GM18508 (cell line): ENCODE measurements around the gene IL5.
"Not testable (repeated sequence)": the region's sequence is repeated elsewhere in the genome, so short reads cannot be mapped to it uniquely, and the experiment has no call there.

ENCODE experiments used
- ATAC-seq: cut with Tn5 transposase; IDR thresholded peaks from one replicate; pipeline ENCODE4 v1.9.1; 2021; ENCODE audit warnings: moderate number of reproducible peaks; ENCODE audit not compliant: insufficient read depth, unreplicated experiment

IL5 gene

DNA sequence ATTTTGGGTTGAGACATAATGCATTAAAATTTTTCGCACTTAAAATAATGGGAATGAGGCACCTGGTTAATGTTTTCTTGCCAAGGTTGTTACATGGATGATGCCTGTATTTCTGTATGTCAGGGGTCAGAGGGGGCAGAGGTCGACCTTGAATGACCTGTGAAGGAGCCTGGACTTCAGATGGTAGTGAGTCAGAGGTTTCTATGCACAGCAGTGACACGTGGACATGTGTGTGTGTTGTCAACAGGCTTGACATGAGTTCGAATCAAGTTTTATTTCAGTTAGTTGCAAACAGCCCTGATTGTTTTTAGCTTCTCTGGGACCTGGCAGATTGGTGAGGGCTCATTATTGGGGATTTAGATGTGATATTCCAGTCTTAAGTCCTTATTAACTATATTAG is 3.6 kb downstream of the IL5 start:
- no peak for ATAC-seq

DNA sequence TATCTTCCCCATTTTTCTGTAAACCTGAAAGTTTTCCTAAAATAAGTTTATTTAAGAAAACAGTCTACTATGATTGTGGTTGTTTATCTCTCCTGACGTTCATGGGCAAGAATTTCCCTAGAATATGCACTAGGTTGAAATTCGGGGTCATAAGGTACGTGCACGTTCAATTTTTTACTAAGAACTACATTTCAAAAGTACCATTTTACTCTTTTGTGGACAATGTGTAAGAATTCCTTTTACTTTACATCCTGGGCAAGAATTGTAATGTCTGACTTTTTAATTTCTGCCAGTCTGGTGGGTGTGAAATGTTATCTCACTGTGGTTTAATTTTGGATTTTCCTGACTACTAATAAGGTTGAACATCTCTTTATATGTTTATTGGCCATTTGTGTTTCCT is 12.4 kb downstream of the IL5 start:
- ATAC-seq = no peak

DNA sequence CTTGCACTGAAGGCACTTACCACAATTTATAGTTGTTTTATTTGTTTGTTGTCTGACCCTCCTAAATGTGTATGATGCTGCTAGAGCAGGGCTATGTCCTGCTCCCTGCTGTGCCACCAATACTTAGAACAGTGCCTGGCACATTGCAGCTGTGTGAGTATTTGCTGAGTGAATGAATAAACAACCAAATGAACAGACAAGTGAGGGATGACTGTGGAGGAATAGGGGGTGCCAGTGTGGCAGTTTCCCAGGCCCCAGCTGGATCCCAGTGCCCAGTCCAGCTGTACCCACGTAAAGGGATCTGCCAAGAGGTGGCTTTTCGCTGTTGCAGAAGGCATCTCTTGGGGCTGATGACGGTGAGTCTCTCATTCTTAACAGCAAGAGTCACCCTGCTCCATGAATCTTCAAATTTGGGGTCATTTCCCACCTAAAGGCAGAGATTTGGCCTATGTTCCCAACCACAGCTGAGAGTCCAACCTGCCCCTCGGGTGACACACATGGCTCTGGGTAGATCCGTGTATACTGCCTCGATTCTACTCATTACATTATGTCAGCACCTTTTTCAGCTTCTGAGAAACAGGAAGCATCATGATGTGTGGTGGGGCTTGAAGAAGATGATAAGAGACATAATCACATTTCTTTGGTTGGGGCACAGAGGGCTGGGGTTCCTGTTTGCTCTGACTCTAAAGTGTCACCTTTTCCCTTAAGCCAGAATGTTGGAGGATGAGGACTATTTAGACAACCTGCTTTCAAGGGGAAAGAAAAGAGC is 14.3 kb downstream of the IL5 start:
- ATAC-seq = no peak

DNA sequence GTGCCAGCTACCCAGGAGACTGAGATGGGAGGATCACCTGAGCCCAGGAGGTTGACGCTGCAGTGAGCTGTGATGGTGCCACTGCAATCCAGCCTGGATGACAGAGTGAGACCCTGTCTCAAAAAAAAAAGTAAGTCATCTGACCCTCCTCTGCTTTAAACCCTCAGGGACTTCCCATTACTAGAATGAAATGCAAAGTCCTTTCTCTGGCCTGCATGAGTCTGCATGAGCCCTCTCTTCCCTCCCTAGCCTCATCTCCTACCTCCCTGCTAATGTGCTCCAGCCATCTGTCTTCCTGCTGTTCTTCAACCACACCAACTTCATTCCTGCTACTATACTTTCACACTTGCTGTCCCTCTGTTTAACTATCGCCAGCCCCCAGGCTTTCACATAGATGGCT is 15.3 kb downstream of the IL5 start:
- ATAC-seq = no peak

DNA sequence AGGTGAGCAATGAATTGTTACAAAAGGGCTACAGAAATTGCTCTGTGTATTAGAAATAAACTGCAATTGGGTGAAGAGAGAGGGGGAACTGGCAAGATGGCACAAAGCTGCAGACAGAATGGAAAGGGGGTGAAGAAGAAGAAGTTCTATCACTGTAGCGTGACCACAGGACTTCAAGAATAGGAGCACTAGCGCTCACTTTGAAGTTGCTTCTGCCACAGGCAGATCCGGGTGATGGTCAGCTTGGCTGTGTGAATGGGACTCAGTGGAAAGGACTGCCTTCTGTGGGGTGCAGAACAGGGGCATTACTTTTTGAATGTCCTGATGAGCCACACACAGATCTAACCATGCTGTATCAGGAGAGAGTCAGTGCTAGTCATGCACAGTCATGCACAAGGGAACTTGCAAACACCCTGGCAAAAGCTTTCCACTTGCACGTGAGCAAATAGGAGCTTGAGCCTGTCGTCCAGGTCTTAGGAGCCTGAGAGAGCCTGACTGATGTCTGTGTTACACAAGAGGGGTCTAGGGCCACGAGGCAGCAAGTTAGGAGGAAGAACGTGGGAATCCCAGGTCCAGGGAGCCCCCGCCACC is 16.3 kb downstream of the IL5 start:
- ATAC-seq = no peak

DNA sequence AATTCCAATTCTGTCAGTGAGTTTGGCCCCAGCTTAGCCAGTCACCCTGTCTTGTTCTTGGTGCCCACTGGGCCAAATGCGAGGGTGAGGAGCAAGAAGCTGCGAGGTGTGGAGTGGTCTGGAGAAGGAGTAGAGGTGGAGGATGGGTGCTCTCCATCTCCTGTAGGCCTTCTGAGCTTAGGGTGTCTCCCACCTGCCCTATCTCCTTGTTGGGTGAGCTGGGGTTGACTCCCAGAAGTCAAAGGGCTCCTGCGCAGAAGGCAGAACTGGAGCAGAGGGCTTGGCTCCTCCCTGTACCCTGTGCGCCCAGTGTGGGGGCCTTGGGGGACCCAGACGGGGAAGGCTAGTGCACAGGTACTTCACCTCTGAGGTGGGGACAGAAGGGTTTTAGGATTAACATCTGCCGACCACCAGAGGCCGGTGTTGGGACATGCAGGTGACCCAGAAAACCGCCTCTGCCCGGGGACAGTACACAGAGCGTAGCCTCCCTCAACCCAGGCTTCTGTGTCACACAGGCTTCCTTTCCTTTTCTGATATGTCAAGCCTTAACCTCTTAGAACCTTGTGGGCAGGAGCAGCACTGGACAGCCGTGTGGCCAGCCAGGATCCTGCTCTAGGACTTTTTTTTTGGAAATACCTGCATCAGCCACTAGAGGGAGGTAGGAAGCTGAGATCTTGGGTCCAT is 16.9 kb downstream of the IL5 start:
- no peak for ATAC-seq

DNA sequence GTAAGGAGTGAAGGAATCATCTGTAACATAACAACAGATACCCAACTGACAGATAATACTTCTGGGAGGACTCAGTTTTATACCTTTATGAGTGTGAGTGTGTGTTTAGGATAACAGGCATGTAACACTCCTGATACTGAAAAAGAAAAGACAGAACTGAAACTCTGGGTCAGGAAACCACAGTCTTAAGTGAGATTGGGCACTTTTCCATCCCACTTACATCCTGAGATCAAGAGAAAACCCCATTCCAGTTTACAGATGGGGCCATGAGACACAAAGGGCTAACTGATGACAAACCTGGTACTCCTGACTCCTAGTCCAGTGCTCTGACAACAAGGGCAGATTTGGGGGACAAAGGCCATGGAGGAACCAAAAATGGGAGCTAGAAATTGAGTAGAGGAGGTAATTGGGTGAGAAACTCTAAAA is 18.0 kb downstream of the IL5 start:
- peak; percentile 49 for ATAC-seq

DNA sequence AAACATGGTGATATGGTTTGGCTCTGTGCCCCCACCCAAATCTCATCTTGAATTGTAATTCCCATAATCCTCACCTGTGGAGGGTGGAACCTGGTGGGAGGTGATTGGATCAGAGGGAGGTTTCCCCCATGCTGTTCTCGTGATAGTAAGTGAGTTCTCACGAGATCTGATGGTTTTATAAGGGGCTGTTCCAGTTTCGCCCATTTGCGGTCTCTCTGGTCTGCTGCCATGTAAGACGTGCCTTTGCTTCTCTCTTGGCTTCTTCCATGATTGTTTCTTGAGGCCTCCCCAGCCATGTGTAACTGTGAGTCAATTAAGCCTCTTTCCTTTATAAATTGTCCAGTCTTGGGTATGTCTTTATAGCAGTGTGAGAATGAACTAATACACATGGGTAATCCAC is 18.4 kb downstream of the IL5 start:
- ATAC-seq = not testable (repeated sequence)

DNA sequence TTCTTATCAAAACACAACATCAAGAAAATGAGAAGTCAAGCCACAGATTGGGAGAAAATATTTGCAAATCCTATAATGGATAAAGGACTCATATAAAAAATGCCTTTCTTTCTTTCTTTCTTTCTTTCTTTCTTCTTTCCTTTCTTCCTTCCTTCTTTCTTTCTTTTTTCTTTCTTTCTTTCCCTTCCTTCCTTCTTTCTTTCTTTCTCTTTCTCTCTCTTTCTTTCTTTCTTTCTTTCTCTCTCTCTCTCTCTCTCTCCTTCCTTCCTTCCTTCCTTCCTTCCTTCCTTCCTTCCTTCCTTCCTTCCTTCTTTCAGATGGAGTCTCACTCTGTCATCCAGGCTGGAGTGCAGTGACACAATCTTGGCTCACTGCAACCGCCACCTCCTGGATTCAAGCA is 21.3 kb downstream of the IL5 start:
- not testable (repeated sequence) for ATAC-seq

DNA sequence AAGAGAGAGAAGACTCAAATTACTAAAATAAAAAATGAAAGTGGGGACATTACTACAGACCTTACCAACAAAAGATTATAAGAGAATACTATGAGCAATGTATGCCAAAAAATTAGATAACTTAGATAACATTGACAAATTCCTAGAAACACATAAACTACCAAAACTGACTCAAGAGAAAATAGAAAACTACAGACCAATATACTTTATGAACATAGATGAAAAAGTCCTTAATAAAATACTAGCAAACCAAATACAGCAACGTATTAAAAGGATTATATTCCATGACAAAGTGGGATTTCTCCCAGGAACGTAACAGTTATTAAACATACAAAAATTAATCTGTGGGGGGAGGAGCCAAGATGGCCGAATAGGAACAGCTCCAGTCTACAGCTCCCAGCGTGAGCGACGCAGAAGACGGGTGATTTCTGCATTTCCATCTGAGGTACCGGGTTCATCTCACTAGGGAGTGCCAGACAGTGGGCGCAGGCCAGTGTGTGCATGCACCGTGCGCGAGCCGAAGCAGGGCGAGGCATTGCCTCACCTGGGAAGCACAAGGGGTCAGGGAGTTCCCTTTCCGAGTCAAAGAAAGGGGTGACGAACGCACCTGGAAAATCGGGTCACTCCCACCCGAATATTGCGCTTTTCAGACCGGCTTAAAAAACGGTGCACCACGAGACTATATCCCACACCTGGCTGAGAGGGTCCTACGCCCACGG is 29.5 kb downstream of the IL5 start:
- ATAC-seq = not testable (repeated sequence)

DNA sequence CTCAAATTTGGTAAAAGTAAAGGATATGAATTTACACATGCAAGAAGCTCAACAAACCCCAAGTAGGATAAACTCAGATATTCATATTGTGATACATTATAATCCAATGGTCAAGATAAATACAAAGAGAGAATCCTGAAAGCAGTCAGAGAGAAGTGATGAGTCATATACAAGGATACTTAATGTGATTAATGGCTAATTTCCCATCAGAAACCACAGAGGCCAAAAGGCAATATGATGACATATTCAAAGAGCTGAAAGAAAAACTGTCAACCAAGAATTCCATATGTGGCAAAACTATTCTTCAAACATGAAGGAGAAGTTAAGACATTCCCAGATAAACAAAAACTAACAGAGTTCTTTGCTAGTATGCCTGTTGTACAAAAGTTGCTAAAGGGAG is 33.2 kb downstream of the IL5 start:
- ATAC-seq = no peak

DNA sequence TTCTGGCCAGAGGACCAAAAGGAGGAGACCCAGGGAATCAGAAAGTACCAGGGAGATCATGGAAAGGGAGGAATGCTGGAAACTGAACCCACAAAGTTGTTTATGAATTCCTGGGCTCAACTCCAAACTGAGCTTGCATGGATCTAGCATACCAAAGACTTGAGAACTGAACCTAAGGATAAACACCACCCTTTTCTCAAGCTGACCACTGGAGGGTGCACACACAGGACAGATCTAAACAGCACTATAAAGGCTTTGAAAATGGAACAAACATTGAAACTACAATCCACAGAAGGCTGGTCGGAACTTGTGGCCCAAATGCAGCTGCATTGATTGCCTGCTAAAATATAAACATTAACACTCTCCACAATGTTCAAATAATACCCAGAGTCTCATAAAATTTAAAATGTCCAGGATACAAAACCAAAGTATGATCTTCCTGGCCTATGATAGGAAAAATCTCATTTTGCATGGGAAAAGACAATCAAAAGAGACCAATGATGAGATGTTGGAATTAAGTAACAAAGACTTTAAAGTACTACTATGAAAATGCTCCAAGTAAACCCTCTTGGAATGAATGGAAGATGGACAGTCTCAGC is 37.1 kb downstream of the IL5 start:
- no peak for ATAC-seq

DNA sequence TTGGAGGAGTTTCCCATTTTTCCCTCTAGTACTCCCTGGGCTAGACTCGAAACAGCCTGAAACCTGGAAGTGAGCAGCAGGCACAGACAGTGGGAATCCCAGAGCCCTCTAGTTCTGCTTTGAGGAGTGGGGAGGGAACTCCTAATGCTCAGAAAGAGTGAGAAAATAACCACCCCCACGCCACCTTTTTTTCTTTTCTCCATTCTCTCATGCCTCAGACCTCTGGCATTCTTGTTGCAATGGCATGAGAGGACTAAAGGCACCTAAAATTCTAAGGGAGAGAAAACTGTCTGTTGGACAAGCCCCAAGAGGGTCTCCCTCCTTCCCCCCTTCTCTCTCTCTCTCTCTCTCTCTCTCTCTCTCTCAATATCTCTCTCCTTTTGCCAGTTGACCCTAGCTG is 37.7 kb downstream of the IL5 start:
- ATAC-seq = no peak

DNA sequence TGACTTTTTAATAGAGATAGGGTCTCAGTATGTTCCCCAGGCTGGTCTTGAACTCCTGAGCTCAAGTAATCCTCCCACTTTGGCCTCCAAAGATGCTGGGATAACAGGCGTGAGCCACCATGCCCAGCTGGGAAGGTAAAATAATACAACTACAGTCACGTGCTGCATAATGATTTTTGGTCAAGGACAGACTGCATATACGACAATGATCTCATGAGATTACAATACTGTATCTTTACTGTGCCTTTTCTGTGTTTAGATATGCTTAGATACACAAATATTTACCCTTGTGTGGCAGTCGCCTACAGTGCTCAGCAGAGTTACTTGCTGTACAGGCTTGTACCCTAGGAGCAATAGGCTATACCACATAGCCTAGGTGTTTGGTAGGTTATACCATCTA is 38.6 kb downstream of the IL5 start:
- no peak for ATAC-seq

DNA sequence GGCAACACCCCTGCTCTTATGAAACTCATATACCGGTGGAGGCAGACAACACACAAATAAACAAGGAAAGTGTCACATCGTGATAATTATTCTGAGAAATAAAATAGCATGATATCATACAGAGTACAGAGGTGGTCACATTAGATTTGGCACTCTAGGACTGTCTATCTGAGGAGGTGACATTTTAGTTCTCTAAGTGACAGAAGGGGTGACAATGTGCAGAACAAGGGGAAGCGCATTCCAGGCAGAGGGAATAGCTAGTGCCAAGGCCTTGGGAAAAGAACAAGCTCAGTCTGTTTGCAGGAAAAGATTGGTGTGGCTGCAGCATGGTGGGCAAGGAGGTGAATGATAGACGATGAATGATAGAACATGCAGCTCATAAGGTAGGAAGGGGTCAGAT is 40.1 kb downstream of the IL5 start:
- no peak for ATAC-seq

DNA sequence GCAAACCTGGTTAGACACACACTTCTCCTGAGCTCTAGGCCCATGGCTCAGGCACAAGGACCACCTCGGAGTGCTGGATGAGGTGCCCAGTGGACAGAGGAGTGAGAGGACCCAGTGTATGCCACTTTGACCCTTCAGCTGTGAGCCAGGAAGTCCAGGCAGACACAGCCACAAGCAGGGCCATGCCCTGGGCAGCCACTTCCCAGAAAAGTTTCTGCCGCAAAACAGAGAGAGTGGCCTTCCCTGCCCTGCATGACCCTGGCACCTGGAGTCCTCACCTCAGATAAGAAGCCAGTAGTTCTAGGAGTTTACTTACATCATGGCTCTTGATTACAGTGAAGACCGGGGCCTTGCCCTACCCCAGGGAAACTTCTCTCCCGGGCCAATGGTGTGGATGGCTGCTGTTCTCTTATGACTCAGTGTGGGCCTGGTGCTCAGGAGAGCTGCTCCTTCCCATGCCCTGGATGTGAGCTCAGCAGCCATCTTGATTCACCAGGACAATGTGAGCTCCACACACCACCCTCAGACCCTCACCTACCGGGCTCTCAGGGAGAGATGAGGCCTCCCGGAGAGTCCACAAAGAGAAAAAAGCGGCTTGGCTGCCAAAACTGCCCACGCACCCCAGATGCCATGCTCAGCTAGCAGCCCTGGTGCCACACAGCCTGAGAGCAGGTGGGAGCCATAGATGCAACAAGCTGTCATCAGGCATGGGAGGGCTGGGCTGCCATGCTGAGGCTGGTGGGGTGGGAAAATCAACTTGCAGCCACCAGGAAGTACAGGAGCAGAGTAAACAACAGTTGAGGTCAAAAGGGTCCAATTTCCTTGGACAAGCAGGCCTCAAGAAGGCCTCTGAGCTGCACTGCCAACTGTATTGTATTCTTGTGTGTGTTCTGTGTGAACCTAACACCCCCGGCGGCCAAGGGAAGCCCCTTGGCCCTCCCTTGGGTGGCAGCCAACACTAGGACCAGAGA is 41.1 kb downstream of the IL5 start:
- no peak for ATAC-seq

DNA sequence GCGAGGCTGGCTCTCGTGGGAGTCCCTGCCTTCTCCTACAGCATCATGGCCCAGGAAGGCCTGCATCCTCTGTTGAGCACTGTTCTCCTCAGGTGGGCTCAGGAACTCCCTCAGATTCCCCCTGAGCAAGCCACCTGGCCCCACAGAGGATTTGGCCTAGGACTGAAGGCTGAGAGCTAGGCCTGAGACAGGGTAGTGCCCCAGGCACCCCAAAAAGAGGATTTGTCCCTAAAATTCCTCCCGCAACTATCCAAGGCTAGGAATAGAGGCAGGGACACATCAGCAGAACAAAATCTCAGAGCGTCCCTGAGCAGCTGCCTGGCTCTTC is 41.7 kb downstream of the IL5 start:
- no peak for ATAC-seq

DNA sequence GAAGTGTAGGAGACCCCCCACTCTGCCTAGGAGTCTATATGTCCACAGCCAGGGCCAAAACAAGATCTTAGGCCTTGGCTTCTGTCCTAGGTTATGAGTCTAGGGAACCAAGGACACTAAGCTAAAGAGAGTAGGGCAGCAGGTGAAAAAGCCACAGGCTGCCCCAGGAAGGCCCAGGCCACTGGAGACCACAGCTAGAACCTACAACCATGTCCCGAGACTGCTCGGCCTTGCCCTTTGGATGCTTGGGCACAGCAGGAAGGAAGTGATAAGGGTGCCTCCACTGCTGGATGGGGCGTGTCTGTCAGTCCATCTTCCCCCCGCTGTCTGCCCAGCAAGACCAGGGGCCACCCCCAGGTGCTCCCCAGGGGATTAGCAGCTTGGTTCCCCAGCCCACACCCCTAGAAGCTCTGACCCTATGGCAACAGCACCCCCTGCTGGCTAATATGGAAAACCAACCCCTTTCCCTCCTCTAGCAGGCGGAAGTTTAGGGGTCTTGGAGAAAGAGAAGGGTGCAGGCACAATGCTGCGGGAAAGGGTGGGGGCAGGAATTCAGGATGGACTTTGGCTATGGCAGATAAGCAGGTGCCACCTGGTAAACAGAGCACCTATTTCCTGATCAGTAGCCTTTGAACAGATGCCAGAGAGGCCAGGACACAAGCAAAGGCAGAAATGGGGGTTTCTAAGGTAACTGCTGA is 42.2 kb downstream of the IL5 start:
- no peak for ATAC-seq
